Dermis blood vessel endothelial cell (primary cell): ENCODE measurements around the gene LSM14B. TPM values are rescaled to one million over a fixed set of nuclear protein-coding genes. Genes with fewer than 3 reads are reported as not detected.

Experiments used
- DNase-seq: peaks from one replicate; pipeline ENCODE4 v3.0.0; 2010
- total RNA-seq: library from RNA; depleted of rRNA; stranded (reverse); fragments of >200 nt; gene quantifications from 2 replicates; pipeline ENCODE4 v1.2.3, GENCODE V29; 2014

Gene LSM14B
- total RNA-seq, 1 donor from 2014 or later, result 31.3 TPM

DNA sequence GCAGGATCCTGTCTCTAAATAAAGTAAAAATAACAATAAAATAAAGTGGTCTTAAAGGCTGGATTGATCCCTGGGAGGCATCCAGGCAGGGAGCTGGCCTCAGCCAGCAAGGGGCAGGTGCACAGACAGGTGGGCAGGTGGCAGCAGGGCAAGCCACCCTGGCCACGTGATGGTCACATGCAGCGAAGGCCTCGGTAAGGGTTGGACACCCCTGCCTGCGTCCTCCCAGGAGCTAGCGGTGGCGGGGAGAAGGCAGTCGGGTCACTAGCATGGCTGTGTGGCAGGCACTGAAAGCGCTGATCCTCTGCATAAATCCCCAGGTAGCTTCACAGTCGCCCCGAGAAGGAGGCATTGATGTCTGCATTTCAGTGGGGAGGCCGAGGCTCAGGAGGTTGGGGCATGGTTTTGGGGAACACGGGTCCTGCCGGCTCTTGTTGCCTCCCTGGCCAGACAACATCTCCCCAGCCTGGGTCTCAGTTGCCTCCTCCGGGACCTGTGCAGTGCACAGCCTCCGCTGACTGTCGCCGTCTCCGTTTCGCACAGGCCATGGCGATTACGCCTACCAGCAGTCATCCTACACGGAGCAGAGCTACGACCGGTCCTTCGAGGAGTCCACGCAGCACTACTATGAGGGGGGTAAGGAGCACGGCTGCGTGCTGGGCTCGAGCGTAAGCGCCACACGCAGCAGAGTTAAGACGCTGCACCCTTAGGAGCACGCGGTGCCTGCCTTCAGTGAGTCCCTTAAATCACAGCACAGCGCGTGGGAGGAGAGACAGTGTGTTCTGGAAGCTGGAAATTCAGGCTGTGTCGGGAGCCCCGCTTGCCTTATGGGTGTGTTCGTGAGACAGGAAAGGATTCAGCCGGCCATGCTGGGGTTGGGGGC, 42.8 kb downstream of the LSM14B start:
- DNase-seq, result no peak

DNA sequence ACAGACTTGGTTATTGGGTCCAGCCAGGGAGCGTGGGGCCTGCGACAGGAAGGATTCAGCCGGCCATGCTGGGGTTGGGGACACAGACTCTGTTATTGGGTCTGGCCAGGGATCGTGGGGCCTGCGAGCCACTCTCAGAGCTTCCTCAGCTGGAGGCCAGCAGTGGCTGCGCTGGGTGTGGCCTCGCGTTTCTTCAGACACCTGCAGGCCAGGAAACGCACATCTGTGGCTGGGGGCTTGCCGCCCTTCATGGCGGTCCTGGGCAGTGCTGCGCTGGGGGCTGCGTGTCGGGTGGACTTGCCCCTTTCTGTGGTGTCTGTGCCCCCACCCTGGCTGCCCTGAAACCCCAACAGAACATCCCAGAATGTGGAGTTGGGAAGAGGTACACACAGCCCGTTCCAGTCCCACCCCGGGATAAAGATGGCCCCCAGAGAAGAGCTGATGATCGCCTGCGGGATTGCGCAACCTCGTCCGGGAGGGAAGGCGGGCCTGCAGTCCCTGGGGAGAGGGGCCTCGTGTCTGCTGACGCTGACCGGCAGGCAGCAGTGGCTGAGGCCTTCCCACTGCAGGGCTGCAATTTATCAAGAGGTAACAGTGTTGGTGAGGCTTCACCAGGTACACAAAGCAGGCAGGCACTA, 43.6 kb downstream of the LSM14B start:
- no peak for DNase-seq

DNA sequence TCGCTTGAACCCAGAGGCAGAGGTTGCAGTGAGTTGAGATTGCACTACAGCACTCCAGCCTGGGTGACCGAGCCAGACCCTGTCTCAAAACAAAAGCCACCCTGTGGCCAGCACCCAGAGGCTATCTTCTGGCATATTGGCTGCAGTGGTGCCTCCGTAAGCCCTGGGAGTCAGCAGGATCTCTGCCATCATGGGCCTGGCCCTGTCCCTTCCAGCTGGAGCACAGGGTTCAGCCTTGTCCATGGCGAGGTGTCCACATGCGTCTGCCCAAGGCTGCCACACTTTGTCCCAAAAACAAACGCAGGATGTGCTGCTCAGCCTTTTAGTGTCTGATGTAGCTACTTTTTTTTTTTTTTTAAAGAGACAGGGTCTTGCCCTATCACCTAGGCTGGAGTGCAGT, 45.2 kb downstream of the LSM14B start:
- DNase-seq, result peak; percentile 8

DNA sequence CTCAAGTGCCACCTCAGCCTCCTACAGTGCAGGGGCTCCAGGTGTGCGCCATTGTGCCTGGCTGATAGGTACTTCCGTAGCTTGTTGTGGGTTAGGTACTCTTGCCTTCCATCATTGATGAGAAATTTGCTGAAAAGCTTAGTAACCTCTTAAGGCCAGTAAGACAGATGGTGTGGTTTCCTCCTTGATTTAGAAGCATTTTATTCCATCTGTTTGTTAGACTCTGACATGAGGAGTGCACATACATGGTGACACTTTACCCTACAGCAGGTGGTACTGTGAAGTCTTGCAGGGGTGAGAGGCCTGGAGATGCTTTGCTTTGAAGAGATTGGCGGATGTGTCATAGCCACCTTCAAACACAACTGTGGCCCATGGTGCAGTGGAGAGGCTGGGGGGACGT, 45.8 kb downstream of the LSM14B start:
- DNase-seq, result no peak

DNA sequence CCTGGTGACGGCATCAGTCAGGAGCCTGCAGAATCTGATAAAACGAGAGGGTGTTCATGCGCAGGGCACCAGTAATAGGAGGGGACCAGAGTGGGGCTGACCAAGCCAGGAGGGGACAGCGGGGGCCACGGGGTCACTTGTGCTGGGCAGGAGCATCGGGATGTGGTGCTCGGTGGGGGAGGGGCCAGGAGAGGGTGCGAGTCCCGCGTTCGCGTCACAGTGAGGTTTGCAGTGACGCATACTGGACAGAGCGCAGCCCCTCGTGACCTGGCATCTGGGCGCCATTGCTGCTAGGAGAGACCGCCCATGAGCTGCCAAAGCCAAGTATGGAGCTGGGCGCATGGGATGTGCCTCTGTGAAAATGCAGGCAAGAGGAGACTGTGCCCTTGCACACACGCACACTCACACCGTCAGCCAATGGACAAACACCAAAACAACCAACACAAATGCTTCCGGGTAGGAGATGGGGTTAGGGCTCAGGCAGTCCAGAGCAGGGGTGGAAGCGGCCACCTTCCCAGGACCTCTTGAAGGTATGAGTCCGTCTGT, 46.7 kb downstream of the LSM14B start:
- DNase-seq, result no peak

DNA sequence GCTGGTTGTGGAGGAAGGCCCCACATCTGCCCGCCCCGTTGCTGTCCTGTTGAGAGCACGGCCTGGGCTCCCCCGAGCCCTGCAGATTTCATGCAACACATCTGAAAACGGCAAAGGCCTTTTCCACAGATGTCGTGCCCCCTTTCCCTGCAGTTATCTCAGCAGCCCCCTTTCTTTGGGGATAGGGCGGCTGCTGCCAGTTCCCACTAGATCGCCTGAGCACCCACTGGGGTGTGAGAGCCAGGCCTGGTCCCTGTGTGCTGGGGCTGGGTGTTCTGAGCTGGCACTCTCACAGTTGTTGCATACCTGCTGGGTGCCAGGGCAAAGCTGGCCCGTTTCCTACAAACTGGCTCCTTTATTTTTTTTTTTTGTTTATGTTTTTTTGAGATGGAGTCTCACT, 48.3 kb downstream of the LSM14B start:
- no peak for DNase-seq

DNA sequence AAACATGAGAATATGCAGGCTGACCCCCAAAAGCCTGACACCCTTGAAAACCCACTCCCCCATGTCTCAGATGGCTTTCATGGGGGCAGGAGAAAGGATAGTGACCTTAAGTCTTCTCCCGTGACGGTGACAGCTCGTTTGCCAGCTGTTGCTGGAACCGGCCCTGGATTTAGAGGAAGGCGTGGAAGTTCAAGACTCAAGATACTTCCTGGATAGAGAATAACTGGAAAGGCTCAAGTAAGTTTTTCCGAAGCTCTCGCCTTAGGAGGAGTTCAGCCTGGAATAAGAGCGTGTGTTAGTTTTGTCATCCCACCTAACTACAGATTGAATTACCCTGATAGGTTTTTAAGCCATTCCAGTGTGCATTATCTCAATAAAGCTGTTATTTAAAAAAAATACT, 49.0 kb downstream of the LSM14B start:
- peak; percentile 81 for DNase-seq

DNA sequence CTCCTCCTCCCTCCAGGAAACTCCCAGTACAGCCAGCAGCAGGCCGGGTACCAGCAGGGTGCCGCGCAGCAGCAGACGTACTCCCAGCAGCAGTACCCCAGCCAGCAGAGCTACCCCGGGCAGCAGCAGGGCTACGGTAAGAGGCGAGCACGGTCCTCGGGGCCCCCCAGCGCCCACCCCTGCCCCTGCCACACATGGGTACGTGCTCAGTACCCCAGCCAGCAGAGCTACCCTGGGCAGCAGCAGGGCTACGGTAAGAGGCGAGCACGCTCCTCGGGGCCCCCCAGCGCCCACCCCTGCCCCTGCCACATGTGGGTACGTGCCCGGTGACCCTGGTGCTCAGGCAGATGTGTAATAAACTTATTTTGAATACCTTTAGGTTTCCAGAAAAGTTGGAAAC, 50.4 kb downstream of the LSM14B start:
- DNase-seq, result no peak

DNA sequence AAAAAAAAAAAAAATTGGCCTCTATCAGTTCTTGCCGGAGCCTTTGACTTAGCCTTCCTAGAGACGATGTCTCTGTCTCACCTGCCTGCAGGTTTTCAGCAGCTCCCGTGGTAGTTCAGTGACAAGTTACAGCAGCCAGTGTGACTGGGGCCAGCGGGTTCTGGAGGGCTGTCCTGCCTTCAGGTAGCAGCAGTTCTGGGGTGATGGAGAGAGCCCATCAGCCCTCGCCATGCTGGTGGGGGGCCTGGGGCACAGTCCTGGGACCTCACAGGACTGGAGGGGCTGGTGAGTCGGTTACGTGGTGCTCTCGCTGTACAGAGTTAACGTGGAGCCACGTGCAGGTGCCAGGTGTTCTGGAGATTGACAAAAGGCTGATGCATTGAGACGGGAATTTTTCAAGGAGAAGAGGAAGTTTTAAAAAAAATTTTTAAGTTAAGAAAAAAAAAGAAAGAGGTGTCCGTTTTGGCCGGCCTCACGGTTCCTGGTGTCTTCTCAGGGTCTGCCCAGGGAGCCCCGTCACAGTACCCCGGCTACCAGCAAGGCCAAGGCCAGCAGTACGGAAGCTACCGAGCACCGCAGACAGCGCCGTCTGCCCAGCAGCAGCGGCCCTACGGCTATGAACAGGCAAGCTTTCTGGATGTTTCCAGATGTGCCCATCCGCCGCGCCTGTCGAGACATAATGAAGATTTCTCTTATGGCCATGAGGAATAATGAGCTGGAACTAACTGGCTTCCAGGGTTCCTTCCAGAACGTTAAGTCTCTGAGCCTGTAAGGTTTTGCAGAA, 51.9 kb downstream of the LSM14B start:
- no peak for DNase-seq

DNA sequence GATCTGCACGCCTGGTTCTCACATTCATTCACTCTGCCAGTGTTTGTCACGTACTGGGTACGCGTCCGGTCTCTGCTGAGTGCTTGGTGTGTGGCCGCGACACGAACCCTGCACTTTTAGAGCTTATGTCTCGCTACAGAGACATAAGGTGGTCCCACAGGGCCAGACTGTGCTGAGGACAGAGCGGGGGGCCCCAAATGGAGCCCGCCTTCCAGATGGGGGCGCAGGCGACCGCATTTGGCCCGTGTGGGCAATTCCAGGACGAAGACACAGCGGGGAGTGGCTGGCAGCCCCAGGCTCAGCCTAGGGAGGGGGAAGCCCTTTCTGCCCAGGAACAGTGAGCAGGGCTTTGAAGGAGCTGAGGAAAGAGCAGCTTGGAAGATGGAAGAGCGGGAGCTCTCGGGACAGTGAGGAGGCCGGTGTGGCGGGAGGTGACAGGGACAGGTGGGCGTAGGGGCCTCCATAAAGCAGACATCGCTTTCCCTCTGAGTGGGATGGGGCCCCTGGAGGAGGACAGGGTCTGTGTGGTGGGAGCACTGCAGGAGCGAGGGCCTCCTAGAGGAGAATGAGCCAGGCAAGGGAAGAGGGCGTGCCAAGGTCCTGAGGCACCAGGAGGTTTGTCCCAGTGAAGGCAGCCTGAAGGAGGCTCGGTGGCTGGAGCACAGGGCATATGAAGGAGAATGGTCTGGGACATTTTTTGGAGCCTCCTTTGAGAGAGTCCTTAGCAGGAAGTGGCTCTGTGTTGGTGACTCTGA, 52.8 kb downstream of the LSM14B start:
- no peak for DNase-seq

DNA sequence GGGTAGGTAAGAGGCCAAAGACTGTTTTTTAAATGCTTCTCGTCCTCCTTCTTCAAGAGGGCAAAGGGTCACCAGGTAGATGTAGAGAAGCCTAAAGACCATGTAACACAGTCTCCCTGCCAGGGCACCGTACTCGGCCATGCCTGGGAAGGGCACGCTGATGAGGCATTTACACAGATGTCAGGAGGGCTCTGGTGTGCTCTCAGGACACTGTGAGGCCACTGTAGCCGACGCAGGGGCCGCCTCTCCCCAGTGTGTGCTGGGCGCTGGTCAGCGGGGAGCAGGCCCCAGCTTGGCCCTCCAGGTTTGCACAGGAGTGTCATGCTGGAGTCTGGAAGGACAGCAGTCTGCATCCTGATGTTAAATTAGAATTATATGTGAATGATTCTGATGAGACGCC, 53.4 kb downstream of the LSM14B start:
- no peak for DNase-seq

DNA sequence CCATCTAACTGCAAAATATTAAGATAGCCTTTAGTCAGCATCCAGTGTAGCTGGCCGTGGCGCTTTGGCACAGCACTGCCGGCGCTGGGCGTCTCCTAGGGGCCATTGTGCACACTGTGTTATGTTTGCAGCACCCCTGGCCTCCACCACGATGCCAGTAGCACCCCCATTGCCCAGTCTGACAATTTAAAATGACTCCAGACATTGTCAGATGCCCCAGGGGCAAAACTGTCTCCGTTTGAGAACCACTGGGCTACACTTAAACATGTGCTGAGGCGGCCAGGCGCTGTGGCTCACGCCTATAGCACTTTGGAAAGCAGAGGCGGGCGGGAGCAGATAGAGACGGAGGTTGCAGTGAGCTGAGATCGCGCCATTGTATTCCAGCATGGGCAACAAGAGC, 54.6 kb downstream of the LSM14B start:
- DNase-seq, result no peak

DNA sequence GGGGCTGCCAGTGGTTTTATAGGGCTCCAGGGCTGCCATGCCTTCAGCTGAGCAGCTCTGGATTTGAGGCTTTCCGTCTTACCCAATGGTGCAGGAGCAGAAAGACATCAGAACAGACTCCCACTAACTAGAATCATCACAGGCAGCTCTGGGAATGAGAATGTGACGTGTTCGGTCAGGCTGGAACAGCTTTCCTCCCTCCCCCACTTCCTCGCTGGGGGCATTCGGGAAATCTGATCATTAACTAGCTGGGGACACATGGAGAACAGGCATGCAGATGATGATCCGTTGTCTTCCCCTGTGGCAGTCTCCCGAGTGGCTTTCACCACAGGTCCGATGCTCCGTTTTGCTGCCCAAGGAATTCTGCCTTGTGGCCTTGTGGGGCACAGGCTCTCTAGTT, 55.0 kb downstream of the LSM14B start:
- no peak for DNase-seq

DNA sequence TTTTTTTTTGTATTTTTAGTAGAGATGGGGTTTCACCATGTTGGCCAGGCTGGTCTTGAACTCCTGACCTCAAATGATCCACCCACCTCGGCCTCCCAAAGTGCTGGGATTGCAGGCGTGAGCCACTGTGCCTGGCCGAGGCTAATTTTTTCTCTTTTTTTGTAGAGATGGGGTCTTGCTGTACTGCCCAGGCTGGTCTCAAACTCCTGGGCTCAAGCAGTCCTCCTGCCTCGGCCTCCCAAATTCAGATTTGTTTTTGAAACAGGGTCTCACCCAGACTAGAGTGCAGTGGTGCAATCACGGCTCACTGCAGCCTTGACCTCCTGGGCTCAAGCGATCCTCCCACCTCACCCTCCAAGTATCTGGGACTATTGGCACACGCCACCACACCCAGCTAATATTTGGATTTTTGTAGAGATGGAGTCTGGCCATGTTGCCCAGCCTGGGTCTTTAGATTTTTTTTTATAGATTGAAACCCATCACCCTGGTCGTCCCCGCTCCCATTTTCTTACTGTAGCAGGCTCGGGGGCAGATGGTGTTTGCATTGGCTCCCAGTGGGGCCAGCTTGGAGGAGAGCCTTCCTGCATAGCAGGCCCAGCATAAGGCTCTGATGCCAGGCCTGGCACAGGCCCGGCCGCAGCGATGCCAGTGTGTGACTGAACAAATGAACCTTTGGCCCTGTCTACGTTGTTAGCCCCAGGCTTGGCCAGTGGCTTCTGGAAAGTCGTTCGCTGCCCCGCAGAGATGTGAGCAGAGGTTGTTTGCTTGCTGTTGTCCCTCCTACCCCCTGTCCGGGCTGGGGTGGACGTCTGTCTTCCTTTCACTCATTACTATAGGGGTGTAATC, 56.3 kb downstream of the LSM14B start:
- DNase-seq, result no peak

DNA sequence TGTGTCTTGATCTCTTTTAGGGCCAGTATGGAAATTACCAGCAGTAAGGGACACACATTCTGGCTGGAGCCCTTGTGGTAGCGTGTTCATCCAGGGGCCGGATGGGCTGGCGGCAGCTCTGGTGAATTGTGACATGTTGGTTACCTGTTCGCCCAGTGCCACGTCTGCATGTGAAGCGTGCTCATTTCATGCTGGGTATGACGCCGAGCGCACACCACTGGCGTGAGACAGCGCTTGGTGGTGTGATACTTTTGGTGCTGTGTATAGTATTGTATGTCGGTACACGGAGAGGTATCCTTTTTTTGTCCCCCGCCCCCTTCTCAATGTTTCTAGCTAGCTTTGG, 56.9 kb downstream of the LSM14B start:
- no peak for DNase-seq

DNA sequence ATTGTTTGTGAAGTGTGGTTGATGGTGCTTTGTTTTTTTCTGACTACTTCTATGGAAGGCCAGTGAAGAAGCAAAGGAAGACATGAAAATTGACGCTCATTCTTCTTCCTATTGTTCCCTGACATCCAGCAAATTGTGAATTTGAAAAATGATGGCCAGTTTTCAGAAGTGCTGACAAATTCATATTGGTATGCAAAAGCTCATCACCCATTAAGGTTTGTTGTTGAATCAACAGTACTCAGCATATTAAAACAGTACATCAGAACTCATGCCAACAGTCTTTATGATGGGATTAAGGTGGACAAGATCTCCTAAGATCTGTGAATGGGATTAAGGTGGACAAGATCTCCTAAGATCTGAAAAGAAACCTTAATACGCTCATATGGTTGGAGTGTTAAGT, 59.5 kb downstream of the LSM14B start:
- no peak for DNase-seq

DNA sequence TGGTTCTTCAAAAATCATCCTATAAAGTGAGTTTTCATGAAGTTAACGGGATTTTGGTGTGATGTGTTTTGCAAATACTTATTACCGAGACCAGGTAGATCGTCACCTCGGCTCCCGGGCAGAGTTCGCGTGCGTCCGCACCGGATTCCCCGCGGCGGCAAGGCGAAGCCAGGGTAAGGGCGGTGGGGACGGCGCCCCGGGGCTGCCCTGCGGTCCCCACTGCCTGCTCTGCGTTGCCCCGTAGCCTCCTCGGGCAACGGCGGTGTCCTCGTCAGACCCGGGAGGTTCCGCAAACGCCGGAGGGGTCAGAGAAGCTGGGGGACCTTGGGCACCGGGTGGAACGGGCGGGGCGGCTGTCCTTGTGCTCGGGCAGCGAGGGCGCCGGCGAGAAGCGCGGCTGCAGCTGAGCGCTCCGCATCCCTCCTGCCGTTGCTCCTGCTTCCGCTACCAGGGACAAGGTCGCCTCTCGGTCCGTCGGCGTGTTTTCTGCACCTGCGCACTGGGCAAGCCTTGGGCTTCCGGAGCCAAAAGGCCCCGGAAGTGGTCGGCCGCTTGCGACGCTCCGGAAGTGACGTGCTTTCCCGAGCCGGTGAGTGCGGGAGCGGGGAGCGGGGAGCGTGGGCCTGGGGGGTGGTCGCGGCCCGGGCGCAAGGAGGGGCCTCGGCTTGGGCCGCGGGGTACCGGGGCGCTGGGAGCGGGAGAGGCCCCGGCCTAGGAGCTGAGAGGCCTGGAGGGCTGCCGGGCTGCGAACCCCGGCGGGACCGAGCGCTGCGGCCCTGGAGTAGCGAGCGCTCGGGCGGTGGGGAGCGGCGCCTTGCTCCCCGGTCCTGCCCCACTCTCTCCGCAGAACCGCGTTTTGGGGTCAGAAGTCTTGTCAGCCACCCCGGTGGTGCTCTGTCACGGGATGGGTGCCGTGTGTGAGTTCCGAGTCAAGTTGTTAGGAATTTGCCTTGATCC, 60.5 kb downstream of the LSM14B start, which contains the start of gene MTG2:
Gene MTG2, plus strand, starts transcription at position 560 of the 957 bp plus-strand sequence. CDS start 10,393 bp downstream, outside the sequence.
- peak; percentile 96 for DNase-seq

DNA sequence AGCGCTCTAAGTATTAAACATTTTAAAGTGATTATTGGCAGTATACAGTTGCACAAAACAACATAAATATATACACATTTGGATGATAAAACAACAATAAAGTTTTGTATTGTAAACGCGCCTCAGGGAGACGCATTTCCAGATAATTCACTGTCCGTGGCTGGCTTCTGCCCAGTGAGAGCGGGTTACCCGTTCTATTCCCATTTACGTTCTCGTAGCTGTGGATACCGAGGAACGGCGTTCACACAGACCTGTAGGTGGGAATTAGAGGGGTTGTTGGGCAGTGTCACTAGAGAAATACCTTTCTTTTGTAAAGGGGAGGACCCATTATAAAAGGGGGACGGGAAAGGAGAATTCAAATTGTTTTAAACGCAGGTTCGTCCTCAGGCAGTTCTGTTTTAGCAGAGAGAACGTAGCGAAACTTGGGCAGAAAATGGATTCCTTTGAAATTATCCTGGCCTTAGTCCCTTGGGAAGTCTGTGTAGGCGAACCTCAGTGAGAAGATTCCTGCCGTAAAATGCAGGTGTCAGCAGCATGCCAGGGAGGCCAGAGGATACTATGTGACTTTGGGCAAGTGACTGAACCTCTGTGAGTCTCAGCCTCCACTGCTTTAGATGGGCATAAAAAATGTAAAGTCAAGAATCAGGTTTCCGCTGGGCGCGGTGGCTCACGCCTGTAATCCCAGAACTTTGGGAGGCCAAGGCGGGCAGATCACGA, 61.3 kb downstream of the LSM14B start:
- DNase-seq, result peak; percentile 50
